Upper lobe of left lung (tissue), 4 donors: Measurements from ENCODE around the gene EPPIN.

Source experiments
- CTCF ChIP-seq, 6 experiments: fragments of 450-650 bp in 4 of 6; fragments of 200-600 bp in 2 of 6; sonication (generic) in 2 of 6; IDR thresholded peaks; one replicate each; pipeline ENCODE4 v1.5.1; 2016 to 2019; ENCODE audit warnings: antibody characterized with exemption in 6 of 6
- POLR2A ChIP-seq, 4 donors: fragments of 450-650 bp; IDR thresholded peaks; one replicate each; pipeline ENCODE4 v1.5.1; 2016 to 2017; ENCODE audit warnings: antibody characterized with exemption in 4 of 4, mild to moderate bottlenecking in 2 of 4

- TF ChIP-seq CTCF (IDR thresholded peaks at IDR 0.05) (no peak), POLR2A (IDR thresholded peaks at IDR 0.05) (no peak)
Observed at GRCh38 chr20:45589725-45590124, 42.5 kb upstream of the EPPIN start.
